H9 (cell line): ENCODE data around the gene PPARA. TPM values are rescaled to one million over a fixed set of nuclear protein-coding genes. Genes with fewer than 3 reads are reported as not detected.

Experiments used
- DNase-seq: peaks from one replicate; pipeline ENCODE4 v3.0.0-alpha.2; 2017
- H2AFZ ChIP-seq: one replicate; pipeline ENCODE4 v1.6.1; 2013; ENCODE audit warnings: mild to moderate bottlenecking, low read length, control low read depth, moderate library complexity
- H2AK5ac ChIP-seq: 2 replicates; pipeline ENCODE4 v1.6.1; 2013; ENCODE audit warnings: low read length, control low read depth, mixed read lengths; ENCODE audit not compliant: insufficient read length
- H2BK120ac ChIP-seq: one replicate; pipeline ENCODE4 v1.6.1; 2013; ENCODE audit warnings: low read depth, mild to moderate bottlenecking, low read length, control low read depth, inconsistent platforms; ENCODE audit not compliant: poor library complexity, severe bottlenecking
- H2BK12ac ChIP-seq: 2 replicates; pipeline ENCODE4 v1.6.1; 2013; ENCODE audit warnings: low read length, control low read depth, mixed read lengths, low read depth; ENCODE audit not compliant: insufficient read length
- H2BK15ac ChIP-seq: 2 replicates; pipeline ENCODE4 v1.6.1; 2013; ENCODE audit warnings: low read depth, low read length, control low read depth
- H2BK20ac ChIP-seq: one replicate; pipeline ENCODE4 v1.6.1; 2013; ENCODE audit warnings: low read depth, mild to moderate bottlenecking, low read length, control low read depth, inconsistent platforms; ENCODE audit not compliant: poor library complexity, severe bottlenecking
- H2BK5ac ChIP-seq: 2 replicates; pipeline ENCODE4 v1.6.1; 2013; ENCODE audit warnings: low read length, control low read depth, mixed read lengths; ENCODE audit not compliant: insufficient read length
- H3K14ac ChIP-seq: 2 replicates; pipeline ENCODE4 v1.6.1; 2013; ENCODE audit warnings: low read length, control low read depth; ENCODE audit not compliant: insufficient read depth
- H3K18ac ChIP-seq: 2 replicates; pipeline ENCODE4 v1.6.1; 2013; ENCODE audit warnings: low read depth, mild to moderate bottlenecking, mixed read lengths, low read length, control low read depth; ENCODE audit not compliant: insufficient read length
- H3K23ac ChIP-seq: 2 replicates; pipeline ENCODE4 v1.6.1; 2013; ENCODE audit warnings: low read length, control low read depth, mixed read lengths, low read depth; ENCODE audit not compliant: insufficient read length
- H3K23me2 ChIP-seq: 2 replicates; pipeline ENCODE4 v1.6.1; 2013; ENCODE audit warnings: low read depth, mild to moderate bottlenecking, mixed read lengths, low read length, control low read depth; ENCODE audit not compliant: insufficient read length, poor library complexity, severe bottlenecking
- H3K27ac ChIP-seq: 2 replicates; pipeline ENCODE4 v1.5.1; 2013; ENCODE audit warnings: low read length, control low read depth, mixed read lengths, low read depth; ENCODE audit not compliant: insufficient read length
- H3K27me3 ChIP-seq: 2 replicates; pipeline ENCODE4 v1.6.1; 2013; ENCODE audit warnings: low read length, control low read depth, inconsistent platforms; ENCODE audit not compliant: insufficient read depth
- H3K4ac ChIP-seq: 2 replicates; pipeline ENCODE4 v1.6.1; 2013; ENCODE audit warnings: low read depth, mild to moderate bottlenecking, control low read depth, inconsistent platforms, low read length, moderate library complexity
- H3K4me1 ChIP-seq: 2 replicates; pipeline ENCODE4 v1.6.1; 2013; ENCODE audit warnings: low read length, control low read depth, inconsistent platforms; ENCODE audit not compliant: insufficient read depth
- H3K4me2 ChIP-seq: 2 replicates; pipeline ENCODE4 v1.6.1; 2013; ENCODE audit warnings: low read length, control low read depth, mixed read lengths; ENCODE audit not compliant: insufficient read length, insufficient read depth
- H3K56ac ChIP-seq: 2 replicates; pipeline ENCODE4 v1.6.1; 2013; ENCODE audit warnings: low read depth, mild to moderate bottlenecking, mixed read lengths, low read length, control low read depth; ENCODE audit not compliant: insufficient read length
- H3K79me1 ChIP-seq: 2 replicates; pipeline ENCODE4 v1.6.1; 2013; ENCODE audit warnings: low read depth, mild to moderate bottlenecking, moderate library complexity, low read length, control low read depth, inconsistent platforms; ENCODE audit not compliant: insufficient read depth, poor library complexity, severe bottlenecking
- H3K79me2 ChIP-seq: 2 replicates; pipeline ENCODE4 v1.6.1; 2013; ENCODE audit warnings: low read length, control low read depth, inconsistent platforms; ENCODE audit not compliant: insufficient read depth
- H3K9ac ChIP-seq: 2 replicates; pipeline ENCODE4 v1.6.1; 2013; ENCODE audit warnings: low read length, control low read depth, mixed read lengths; ENCODE audit not compliant: insufficient read length; ENCODE audit errors: extremely low read depth
- H3K9me3 ChIP-seq: one replicate; pipeline ENCODE4 v1.6.1; 2013; ENCODE audit warnings: low read depth, low read length, inconsistent platforms; ENCODE audit not compliant: control insufficient read depth
- H3T11ph ChIP-seq: one replicate; pipeline ENCODE4 v1.6.1; 2013; ENCODE audit warnings: mild to moderate bottlenecking, low read length, control low read depth, inconsistent platforms
- H4K20me1 ChIP-seq: one replicate; pipeline ENCODE4 v1.6.1; 2013; ENCODE audit not compliant: control insufficient read depth, insufficient read length, insufficient read depth
- H4K5ac ChIP-seq: 2 replicates; pipeline ENCODE4 v1.6.1; 2013; ENCODE audit warnings: low read depth, mild to moderate bottlenecking, mixed read lengths, low read length, control low read depth; ENCODE audit not compliant: insufficient read length
- H4K8ac ChIP-seq: replicated peaks from 2 replicates; pipeline ENCODE4 v1.6.1; 2013; ENCODE audit warnings: low read length, control low read depth, mixed read lengths, low read depth; ENCODE audit not compliant: insufficient read length
- H4K91ac ChIP-seq: 2 replicates; pipeline ENCODE4 v1.6.1; 2013; ENCODE audit warnings: low read depth, mild to moderate bottlenecking, moderate library complexity, mixed read lengths, low read length, control low read depth; ENCODE audit not compliant: insufficient read length
- H3K27ac Mint-ChIP-seq, 3 experiments: 2 replicates in 2 of 3; 3 replicates in 1 of 3; pipeline ENCODE4 v1.8.0; 2020 to 2021; ENCODE audit warnings: mixed read lengths in 3 of 3, mild to moderate bottlenecking in 1 of 3, moderate library complexity in 1 of 3
- H3K27me3 Mint-ChIP-seq: 2 replicates; pipeline ENCODE4 v1.8.0; 2021; ENCODE audit warnings: low read depth, mild to moderate bottlenecking, moderate library complexity, mixed read lengths
- H3K36me3 Mint-ChIP-seq, 3 experiments: 2 replicates in 2 of 3; 3 replicates in 1 of 3; pipeline ENCODE4 v1.8.0; 2020 to 2021; ENCODE audit warnings: low read depth in 3 of 3, mixed read lengths in 3 of 3; ENCODE audit not compliant: insufficient read depth in 1 of 3
- H3K4me1 Mint-ChIP-seq, 2 experiments: 2 replicates each; pipeline ENCODE4 v1.8.0; 2020; ENCODE audit warnings: mixed read lengths in 2 of 2
- H3K4me3 Mint-ChIP-seq, 2 experiments: 2 replicates in 1 of 2; 3 replicates in 1 of 2; pipeline ENCODE4 v1.8.0; 2020 to 2021; ENCODE audit warnings: mild to moderate bottlenecking in 2 of 2, mixed read lengths in 2 of 2, moderate library complexity in 1 of 2
- H3K9me3 Mint-ChIP-seq, 2 experiments: 2 replicates in 1 of 2; 3 replicates in 1 of 2; pipeline ENCODE4 v1.8.0; 2020; ENCODE audit warnings: mild to moderate bottlenecking in 2 of 2, mixed read lengths in 2 of 2, moderate library complexity in 1 of 2
- WGBS: extraction: QIAGEN DNeasy Blood & Tissue Kit; methylation state at CpG from one replicate; pipeline ENCODE4 v1.1.7; 2013; ENCODE audit warnings: missing lambda C conversion rate, low lambda C conversion rate, mixed read lengths; ENCODE audit not compliant: insufficient read length; ENCODE audit errors: extremely low coverage; 5-methylcytosine and 5-hydroxymethylcytosine counted together
- total RNA-seq: library from RNA; stranded (reverse); gene quantifications from 2 replicates; pipeline ENCODE4 v1.2.1, GENCODE V29; 2021
- TF ChIP-seq, protein P1 (sequence below): fragments of 200-600 bp; sonication (generic); conservative IDR thresholded peaks from 3 replicates; pipeline ENCODE4 v1.8.0; 2021; ENCODE audit warnings: antibody characterized with exemption, mild to moderate bottlenecking

PPARA gene
- total RNA-seq, 1 experiment from 2014 or later, result 7.3 TPM

GRCh38 chr22:46108564-46109473 lies 41.5 kb upstream of the PPARA start:
- no CpG with 5 or more reads among the region's 20 CpGs for WGBS
- DNase-seq, result peak; percentile 63

More at GRCh38 chr22:46108564-46109473, 41.5 kb upstream of the PPARA start:
- H2BK12ac ChIP-seq, result no peak overlapping the region
- no peak overlapping the region for H3K23ac ChIP-seq
- no peak overlapping the region for H3K14ac ChIP-seq
- H3K4me2 ChIP-seq, result no peak overlapping the region
- no peak overlapping the region for H4K8ac ChIP-seq
- no peaks in the 10 kb centered on the region for H3K9me3 ChIP-seq
- no peaks in the 10 kb centered on the region for H3K4me1 ChIP-seq
- Mint-ChIP-seq H3K4me1 (peaks cover 5 to 17% of the 10 kb centered on the region in 2 experiments; a peak in 3 of 4 replicates), H3K27ac (peak overlapping the region in 1 of 3 experiments; percentile 91; a peak in 1 of 7 replicates), H3K9me3 (no peaks in the 10 kb centered on the region), H3K27me3 (no peaks in the 10 kb centered on the region), H3K4me3 (no peak overlapping the region), H3K36me3 (no peaks in the 10 kb centered on the region; a peak in 1 of 7 replicates)
- H3K79me1 ChIP-seq, result no peaks in the 10 kb centered on the region
- H3K4ac ChIP-seq, result no peak overlapping the region
- H3K79me2 ChIP-seq, result no peaks in the 10 kb centered on the region
- H2BK15ac ChIP-seq, result no peak overlapping the region; the same call in 1 of the 2 replicates
- no peak overlapping the region for H2BK20ac ChIP-seq
- H2BK5ac ChIP-seq, result no peak overlapping the region
- no peak overlapping the region for H3K18ac ChIP-seq
- no peaks in the 10 kb centered on the region for H3K23me2 ChIP-seq
- H3K56ac ChIP-seq, result no peak overlapping the region
- no peak overlapping the region for H2BK120ac ChIP-seq
- H3T11ph ChIP-seq, result no peak overlapping the region
- no peak overlapping the region for H4K5ac ChIP-seq
- H4K91ac ChIP-seq, result no peak overlapping the region
- H4K20me1 ChIP-seq, result no peaks in the 10 kb centered on the region
- no peak overlapping the region for H3K27ac ChIP-seq
- no peak overlapping the region for H3K9ac ChIP-seq
- H2AK5ac ChIP-seq, result no peak overlapping the region
- H3K27me3 ChIP-seq, result no peaks in the 10 kb centered on the region
- H2AFZ ChIP-seq, result no peak overlapping the region
- TF ChIP-seq, protein P1, sequence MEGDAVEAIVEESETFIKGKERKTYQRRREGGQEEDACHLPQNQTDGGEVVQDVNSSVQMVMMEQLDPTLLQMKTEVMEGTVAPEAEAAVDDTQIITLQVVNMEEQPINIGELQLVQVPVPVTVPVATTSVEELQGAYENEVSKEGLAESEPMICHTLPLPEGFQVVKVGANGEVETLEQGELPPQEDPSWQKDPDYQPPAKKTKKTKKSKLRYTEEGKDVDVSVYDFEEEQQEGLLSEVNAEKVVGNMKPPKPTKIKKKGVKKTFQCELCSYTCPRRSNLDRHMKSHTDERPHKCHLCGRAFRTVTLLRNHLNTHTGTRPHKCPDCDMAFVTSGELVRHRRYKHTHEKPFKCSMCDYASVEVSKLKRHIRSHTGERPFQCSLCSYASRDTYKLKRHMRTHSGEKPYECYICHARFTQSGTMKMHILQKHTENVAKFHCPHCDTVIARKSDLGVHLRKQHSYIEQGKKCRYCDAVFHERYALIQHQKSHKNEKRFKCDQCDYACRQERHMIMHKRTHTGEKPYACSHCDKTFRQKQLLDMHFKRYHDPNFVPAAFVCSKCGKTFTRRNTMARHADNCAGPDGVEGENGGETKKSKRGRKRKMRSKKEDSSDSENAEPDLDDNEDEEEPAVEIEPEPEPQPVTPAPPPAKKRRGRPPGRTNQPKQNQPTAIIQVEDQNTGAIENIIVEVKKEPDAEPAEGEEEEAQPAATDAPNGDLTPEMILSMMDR, result no peak
